Vein endothelial cell (primary cell): ENCODE data around the gene ULK1. TPM values are rescaled to one million over a fixed set of nuclear protein-coding genes. Genes with fewer than 3 reads are reported as not detected.

Experiments
- small RNA-seq: library from RNA; depleted of rRNA; stranded (forward); fragments of <200 nt; gene quantifications from one replicate; pipeline ENCODE3, GENCODE V24; 2012
- total RNA-seq: library from RNA; depleted of rRNA; stranded (reverse); fragments of >200 nt; gene quantifications from 2 replicates; pipeline ENCODE4 v1.2.3, GENCODE V29; 2012

Gene ULK1
- total RNA-seq = 9.5 and 11.0 TPM in 2 replicates

DNA sequence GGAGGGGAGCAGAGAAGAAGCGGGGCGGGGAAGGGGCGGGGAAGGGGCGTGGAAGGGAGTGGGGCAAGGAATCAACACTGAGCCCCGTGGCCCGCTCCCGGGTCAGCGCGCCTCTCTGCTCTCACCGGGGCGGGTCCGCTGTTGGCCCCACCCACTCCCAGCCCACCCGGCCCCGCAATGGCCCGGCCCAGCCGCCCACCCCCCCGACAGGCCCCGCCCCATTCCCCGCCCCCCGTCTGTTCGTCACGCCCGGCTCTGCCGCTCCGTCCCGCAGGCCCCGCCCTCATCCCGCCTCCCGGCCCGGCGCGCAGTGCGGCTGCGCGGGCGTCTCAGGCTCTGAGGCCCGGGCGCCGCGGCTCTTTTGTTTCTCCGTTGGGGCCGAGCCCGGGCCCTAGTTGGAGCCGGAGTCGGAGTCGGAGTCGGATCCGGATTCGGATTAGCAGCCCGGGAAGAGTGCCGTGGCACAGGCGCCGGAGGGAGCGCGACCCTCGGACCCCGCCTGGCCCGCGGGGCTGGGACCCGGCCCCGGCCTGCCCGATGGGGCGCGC, at the start of gene ULK1:
Gene ULK1, plus strand, starts transcription at position 310 of the 548 bp plus-strand sequence. CDS start 380 bp downstream, outside the sequence.

DNA sequence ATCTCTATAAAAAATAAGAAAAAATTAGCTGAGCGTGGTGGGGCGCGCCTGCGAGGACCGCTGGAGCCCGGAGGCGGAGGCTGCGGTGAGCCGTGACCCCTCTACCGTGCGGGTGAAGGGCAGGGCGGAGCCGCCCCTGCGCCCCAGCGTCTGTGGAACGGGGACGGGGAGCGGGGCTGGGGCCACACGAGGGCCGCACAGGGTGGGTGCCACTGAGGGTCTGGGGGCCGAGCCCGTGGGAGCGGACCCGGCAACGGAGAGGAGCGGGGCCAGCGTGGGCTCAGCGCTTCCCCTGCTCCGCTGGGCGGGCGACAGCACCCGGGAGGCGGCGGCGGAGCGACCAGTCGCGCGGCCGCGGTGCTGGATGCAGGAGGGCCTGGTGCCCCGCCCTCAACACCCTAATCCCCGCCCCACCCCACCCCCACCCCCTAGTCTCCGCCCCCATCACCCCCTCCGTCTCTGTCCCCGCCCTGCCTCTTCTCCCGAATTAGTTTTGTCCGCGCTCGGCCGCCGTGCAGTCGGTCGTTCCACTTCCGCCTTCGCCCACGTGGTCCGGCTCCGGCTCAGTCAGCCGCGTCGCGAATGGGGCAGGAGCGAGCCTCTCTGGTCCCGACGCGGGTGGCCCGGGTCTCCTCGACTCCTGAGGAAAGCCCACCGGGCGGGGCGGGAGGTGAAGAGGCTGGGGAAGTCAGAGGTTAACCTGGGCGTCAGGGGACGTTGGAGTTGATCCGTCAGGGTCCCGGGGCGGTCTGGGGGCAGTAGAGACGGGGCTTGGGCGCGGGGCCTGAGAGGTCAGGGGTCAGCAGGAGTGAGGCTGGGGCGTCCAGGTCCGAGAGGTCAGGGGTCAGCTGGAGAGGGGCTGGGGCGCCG, 34.5 kb downstream of the ULK1 start, which contains the start of gene PUS1:
Gene PUS1, plus strand, starts transcription at position 566 of the 870 bp plus-strand sequence. CDS start 447 bp downstream, outside the sequence.

DNA sequence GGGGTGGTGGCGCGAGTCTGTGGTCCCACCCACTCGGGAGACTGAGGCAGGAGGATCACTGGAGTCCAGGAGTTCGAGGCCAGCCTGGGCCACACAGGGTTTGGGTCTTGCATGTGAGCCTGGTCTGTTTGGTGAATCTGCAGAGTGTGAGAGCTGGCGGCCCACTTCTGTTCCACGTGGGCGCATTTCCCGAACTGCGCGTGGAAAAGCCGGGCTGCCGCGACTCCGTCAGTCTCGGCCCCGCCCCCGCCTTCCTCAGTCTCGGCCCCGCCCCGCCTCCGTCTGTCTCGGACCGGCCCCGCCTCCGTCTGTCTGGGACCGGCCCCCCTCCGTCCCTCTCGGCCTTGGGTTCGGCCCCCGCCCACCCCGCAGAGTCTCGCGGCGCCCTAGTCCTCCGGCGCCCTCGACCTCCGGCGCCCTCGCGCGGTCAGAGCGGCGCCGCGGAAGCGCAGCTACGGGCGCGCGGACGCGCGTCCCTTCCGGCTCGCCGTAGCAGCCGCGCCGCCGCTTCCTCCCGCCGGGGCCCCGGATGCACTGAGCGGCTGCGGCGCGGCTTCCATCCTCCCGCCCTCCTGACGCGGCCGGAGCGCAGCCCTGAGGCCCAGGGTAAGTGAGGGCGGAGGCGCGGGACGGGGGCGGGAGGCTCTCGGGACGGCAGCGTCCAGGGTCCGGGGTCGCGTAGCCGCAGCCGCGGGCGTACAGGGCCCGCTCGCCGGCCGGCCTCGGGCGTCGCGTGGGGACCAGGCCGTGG, 55.2 kb downstream of the ULK1 start, which contains the start of gene EP400:
Gene EP400, plus strand, starts transcription at position 512 of the 751 bp plus-strand sequence. CDS start 10,678 bp downstream, outside the sequence.

Small RNA genes lying within 50 kb of the gene (small RNA-seq; reads per million reads assigned to genes)
- not detected for gene AC131009.3

Other genes starting within 250 kb of the ULK1 start
- 27.4 and 34.0 TPM in 2 replicates for gene SFSWAP, start 183.5 kb upstream of the ULK1 start, total RNA-seq
- 7.2 and 7.8 TPM in 2 replicates for gene MMP17, start 66.2 kb upstream of the ULK1 start, total RNA-seq
- gene PUS1, start 34.7 kb downstream of the ULK1 start, total RNA-seq = 15.7 and 18.0 TPM in 2 replicates
- gene EP400, start 55.3 kb downstream of the ULK1 start, total RNA-seq = 17.4 and 18.6 TPM in 2 replicates
- gene DDX51, start 249.7 kb downstream of the ULK1 start, total RNA-seq = 11.1 and 13.9 TPM in 2 replicates
- 17.6 and 23.5 TPM in 2 replicates for gene NOC4L, start 249.8 kb downstream of the ULK1 start, total RNA-seq